PC-9 (cell line): ENCODE results near the gene ACBD6. TPM values are rescaled to one million over a fixed set of nuclear protein-coding genes. Genes with fewer than 3 reads are reported as not detected.

Experiments
- BruUV-seq: library from RNA; stranded (reverse); fragments of 400-500 nt; replicated peaks from 2 replicates; lab custom pipeline; 2021; lab: Mats Ljungman, UMichigan
- CTCF ChIA-PET: fragments of 300-600 bp; sonication (Branson Sonifier 250); formaldehyde crosslinking; loops from one replicate; lab custom pipeline; 2022; ENCODE audit warnings: antibody characterized with exemption; lab: Charles Lee
- POLR2A ChIA-PET: fragments of 300-600 bp; sonication (Branson Sonifier 250); formaldehyde crosslinking; loops from one replicate; lab custom pipeline; 2022; ENCODE audit warnings: antibody characterized with exemption; ENCODE audit not compliant: unreplicated experiment; lab: Charles Lee
- DNase-seq, 2 experiments: peaks; one replicate each; pipeline versions ENCODE4 v3.0.0 to v3.0.0-alpha.2; 2015 to 2022; ENCODE audit warnings: mixed read lengths in 1 of 2
- H2AFZ ChIP-seq: fragments of 200-600 bp; sonication (generic); 2 replicates; pipeline ENCODE4 v1.8.1; 2017; ENCODE audit warnings: antibody characterized with exemption
- H3F3A ChIP-seq: fragments of 200-600 bp; sonication (generic); 2 replicates; pipeline ENCODE4 v1.8.1; 2017; ENCODE audit warnings: antibody characterized with exemption, mild to moderate bottlenecking, low read depth; ENCODE audit not compliant: insufficient read depth
- H3K27ac ChIP-seq: fragments of 200-600 bp; sonication (generic); 2 replicates; pipeline ENCODE4 v1.6.1; 2016; ENCODE audit warnings: mixed run types
- H3K27me3 ChIP-seq: fragments of 200-600 bp; sonication (generic); 2 replicates; pipeline ENCODE4 v1.6.1; 2016; ENCODE audit warnings: low read depth, mixed run types; ENCODE audit not compliant: insufficient read depth
- H3K36me3 ChIP-seq: fragments of 200-600 bp; sonication (generic); 2 replicates; pipeline ENCODE4 v1.6.1; 2016; ENCODE audit warnings: low read depth, mixed run types
- H3K4me1 ChIP-seq: fragments of 200-600 bp; sonication (generic); replicated peaks from 2 replicates; pipeline ENCODE4 v1.6.1; 2016; ENCODE audit warnings: mixed run types; ENCODE audit not compliant: insufficient read depth
- H3K4me2 ChIP-seq: fragments of 200-600 bp; sonication (generic); 2 replicates; pipeline ENCODE4 v1.6.1; 2017; ENCODE audit warnings: mixed run types
- H3K4me3 ChIP-seq: fragments of 200-600 bp; sonication (generic); 2 replicates; pipeline ENCODE4 v1.6.1; 2016; ENCODE audit warnings: mixed run types
- H3K79me2 ChIP-seq: fragments of 200-600 bp; sonication (generic); 2 replicates; pipeline ENCODE4 v1.6.1; 2017; ENCODE audit warnings: low read depth, mixed run types
- H3K9me2 ChIP-seq: fragments of 200-600 bp; sonication (generic); 2 replicates; pipeline ENCODE4 v1.8.1; 2017; ENCODE audit warnings: mild to moderate bottlenecking; ENCODE audit not compliant: insufficient read depth
- H3K9me3 ChIP-seq: fragments of 200-600 bp; sonication (generic); 2 replicates; pipeline ENCODE4 v1.8.1; 2016; ENCODE audit warnings: low read depth; ENCODE audit not compliant: insufficient read depth
- H4K20me1 ChIP-seq: fragments of 200-600 bp; sonication (generic); 2 replicates; pipeline ENCODE4 v1.8.1; 2017; ENCODE audit not compliant: insufficient read depth
- CTCF ChIP-seq: fragments of 200-600 bp; sonication (generic); conservative IDR thresholded peaks from 2 replicates; pipeline ENCODE4 v1.6.1; 2017; ENCODE audit warnings: mixed run types, antibody characterized with exemption, mild to moderate bottlenecking, moderate library complexity
- EZH2 ChIP-seq: fragments of 200-600 bp; sonication (generic); IDR thresholded peaks from 2 replicates; pipeline ENCODE4 v1.8.0; 2017; ENCODE audit warnings: antibody characterized with exemption, low read depth
- intact Hi-C: fragments of 100-400 bp; cut with micrococcal nuclease; formaldehyde crosslinking; loops from one replicate; pipeline ENCODE4 v1.10.0; 2022; ENCODE audit not compliant: unreplicated experiment
- total RNA-seq: library from RNA; stranded (reverse); gene quantifications from 2 replicates; pipeline ENCODE4 v1.2.3, GENCODE V29; 2021

Gene ACBD6
- total RNA-seq, 1 experiment from 2014 or later, result 61.0 TPM

GRCh38 chr1:180369061-180369460 lies 133.3 kb downstream of the ACBD6 start:
- no peak overlapping the region for H3K4me3 ChIP-seq
- H3K27me3 ChIP-seq, result no peaks in the 10 kb centered on the region
- no peaks in the 10 kb centered on the region; the same call in 1 of the 2 replicates for H3F3A ChIP-seq
- no peaks in the 10 kb centered on the region for H3K36me3 ChIP-seq
- no peaks in the 10 kb centered on the region for H3K9me2 ChIP-seq
- POLR2A ChIA-PET, result no interaction called here
- no peak overlapping the region for H3K27ac ChIP-seq
- no peaks in the 10 kb centered on the region for H3K9me3 ChIP-seq
- TF ChIP-seq CTCF (no peak), EZH2 (no peak)
- H3K79me2 ChIP-seq, result no peaks in the 10 kb centered on the region
- intact Hi-C loops, result no loop called here
- CTCF ChIA-PET, result no interaction called here
- no peaks in the 10 kb centered on the region for H3K4me1 ChIP-seq
- H2AFZ ChIP-seq, result no peak overlapping the region
- H3K4me2 ChIP-seq, result no peak overlapping the region
- H4K20me1 ChIP-seq, result peaks cover 10% of the 10 kb centered on the region; the same call in 1 of the 2 replicates
- no peak for DNase-seq
- BruUV-seq, result no TSS peak

GRCh38 chr1:180366371-180367068 lies 135.9 kb downstream of the ACBD6 start:
- H3K4me3 ChIP-seq, result no peak overlapping the region
- intact Hi-C loops, result no loop called here
- no peaks in the 10 kb centered on the region for H3K36me3 ChIP-seq
- no peak overlapping the region for H3K4me2 ChIP-seq
- ChIA-PET POLR2A (no interaction called here), CTCF (no interaction called here)
- no peak for TF ChIP-seq EZH2
- no peak for TF ChIP-seq CTCF
- H4K20me1 ChIP-seq, result peaks cover 13% of the 10 kb centered on the region; the same call in 1 of the 2 replicates
- H3K27me3 ChIP-seq, result no peaks in the 10 kb centered on the region
- H3F3A ChIP-seq, result no peaks in the 10 kb centered on the region; the same call in 1 of the 2 replicates
- H2AFZ ChIP-seq, result no peak overlapping the region
- BruUV-seq, result no TSS peak
- no peak overlapping the region for H3K27ac ChIP-seq
- no peaks in the 10 kb centered on the region for H3K9me2 ChIP-seq
- DNase-seq, result no peak
- H3K4me1 ChIP-seq, result no peaks in the 10 kb centered on the region
- H3K79me2 ChIP-seq, result no peaks in the 10 kb centered on the region
- no peaks in the 10 kb centered on the region for H3K9me3 ChIP-seq

- H4K20me1 ChIP-seq, result peaks cover 13% of the 10 kb centered on the region; the same call in 1 of the 2 replicates
- no peaks in the 10 kb centered on the region for H3K36me3 ChIP-seq
- TF ChIP-seq EZH2 (no peak), CTCF (no peak)
- H2AFZ ChIP-seq, result no peak overlapping the region
- ChIA-PET POLR2A (interaction anchor here (0.6 kb wide), 1 partner anchor 1263 kb away, joined by 3 read pairs; no protein-coding TSS in a partner anchor), CTCF (no interaction called here)
- no peak overlapping the region for H3K4me2 ChIP-seq
- no peak for DNase-seq
- H3F3A ChIP-seq, result no peaks in the 10 kb centered on the region; the same call in 1 of the 2 replicates
- H3K27ac ChIP-seq, result no peak overlapping the region
- no peak overlapping the region for H3K4me3 ChIP-seq
- H3K27me3 ChIP-seq, result no peaks in the 10 kb centered on the region
- BruUV-seq, result no TSS peak
- no peaks in the 10 kb centered on the region for H3K79me2 ChIP-seq
- intact Hi-C loops, result no loop called here
- no peaks in the 10 kb centered on the region for H3K9me3 ChIP-seq
- no peaks in the 10 kb centered on the region for H3K4me1 ChIP-seq
- H3K9me2 ChIP-seq, result no peaks in the 10 kb centered on the region
These were observed 137.3 kb downstream of the ACBD6 start for GRCh38 chr1:180365039-180365438.
